HepG2 (cell line): ENCODE data around the gene MYH9. TPM values are rescaled to one million over a fixed set of nuclear protein-coding genes. Genes with fewer than 3 reads are reported as not detected.
A peak's percentile ranks its signal among the peaks of the same experiment; 100 is the strongest.

ENCODE experiments used
- AGO2 ChIP-seq: fragments of 200-400 bp; formaldehyde crosslinking; optimal IDR thresholded peaks from 2 replicates; pipeline ENCODE3; 2017; ENCODE audit warnings: mild to moderate bottlenecking, low read depth, low read length, moderate library complexity
- ATF1 ChIP-seq: IDR thresholded peaks from 2 replicates; pipeline ENCODE4 v1.6.1; 2016; ENCODE audit warnings: mild to moderate bottlenecking, control low read depth
- FOSL2 ChIP-seq: sonication (generic); formaldehyde crosslinking; IDR thresholded peaks from 2 replicates; pipeline ENCODE4 v1.4.0; 2020; ENCODE audit warnings: missing genetic modification reagents
- GFI1 ChIP-seq: sonication (generic); formaldehyde crosslinking; IDR thresholded peaks from 2 replicates; pipeline ENCODE4 v1.5.0; 2020; ENCODE audit warnings: missing genetic modification reagents, mild to moderate bottlenecking, borderline replicate concordance
- HIVEP1 ChIP-seq: sonication (generic); formaldehyde crosslinking; IDR thresholded peaks from 2 replicates; pipeline ENCODE4 v1.4.0; 2020; ENCODE audit warnings: mild to moderate bottlenecking, missing genetic modification reagents
- MEIS2 ChIP-seq: sonication (generic); formaldehyde crosslinking; IDR thresholded peaks from 2 replicates; pipeline ENCODE4 v1.9.0; 2021; ENCODE audit warnings: mild to moderate bottlenecking, missing genetic modification reagents
- NR1H2 ChIP-seq: sonication (generic); formaldehyde crosslinking; IDR thresholded peaks from 2 replicates; pipeline ENCODE4 v1.8.1; 2022; ENCODE audit warnings: low read depth, missing genetic modification reagents, borderline replicate concordance
- PAF1 ChIP-seq: IDR thresholded peaks from 2 replicates; pipeline ENCODE4 v1.6.1; 2016; ENCODE audit warnings: missing genetic modification reagents, missing compliant biosample characterization
- PAX8 ChIP-seq: sonication (generic); formaldehyde crosslinking; IDR thresholded peaks from 2 replicates; pipeline ENCODE4 v1.8.0; 2022; ENCODE audit warnings: mild to moderate bottlenecking, missing genetic modification reagents, borderline replicate concordance
- PLRG1 ChIP-seq: fragments of 450-650 bp; conservative IDR thresholded peaks from 2 replicates; pipeline ENCODE4 v1.6.1; 2016
- SIN3A ChIP-seq: IDR thresholded peaks from 2 replicates; pipeline ENCODE4 v1.6.1; 2011; ENCODE audit warnings: low read depth, mild to moderate bottlenecking, control low read depth, low read length, borderline replicate concordance
- SOX13 ChIP-seq, 3 experiments: fragments of 450-650 bp in 1 of 3; sonication (generic) in 1 of 3; formaldehyde crosslinking in 1 of 3; IDR thresholded peaks in 2 of 3; conservative IDR thresholded peaks in 1 of 3; 2 replicates each; pipeline versions ENCODE4 v1.5.0 to v1.6.1; 2016 to 2020; ENCODE audit warnings: antibody characterized with exemption in 1 of 3, mild to moderate bottlenecking in 1 of 3, missing compliant biosample characterization in 1 of 3, missing genetic modification reagents in 1 of 3, moderate library complexity in 1 of 3
- STAT5B ChIP-seq: sonication (generic); formaldehyde crosslinking; IDR thresholded peaks from 2 replicates; pipeline ENCODE4 v1.4.0; 2020; ENCODE audit warnings: missing genetic modification reagents
- TBX2 ChIP-seq: sonication (generic); formaldehyde crosslinking; IDR thresholded peaks from 2 replicates; pipeline ENCODE4 v1.5.0; 2020; ENCODE audit warnings: missing genetic modification reagents, mild to moderate bottlenecking, borderline replicate concordance
- ZFAT ChIP-seq: sonication (generic); formaldehyde crosslinking; conservative IDR thresholded peaks from 2 replicates; pipeline ENCODE4 v1.8.1; 2023; ENCODE audit warnings: missing genetic modification reagents, inconsistent platforms
- ZMYM4 ChIP-seq: sonication (generic); formaldehyde crosslinking; IDR thresholded peaks from 2 replicates; pipeline ENCODE4 v1.8.1; 2023; ENCODE audit warnings: mild to moderate bottlenecking, missing genetic modification reagents
- ZNF12 ChIP-seq: sonication (generic); formaldehyde crosslinking; IDR thresholded peaks from 2 replicates; pipeline ENCODE4 v1.5.0; 2020; ENCODE audit warnings: missing genetic modification reagents
- ZNF17 ChIP-seq: sonication (generic); formaldehyde crosslinking; IDR thresholded peaks from 2 replicates; pipeline ENCODE4 v1.5.0; 2020; ENCODE audit warnings: mild to moderate bottlenecking, missing genetic modification reagents
- ZNF530 ChIP-seq: sonication (generic); formaldehyde crosslinking; IDR thresholded peaks from 2 replicates; pipeline ENCODE4 v1.5.0; 2020; ENCODE audit warnings: low read depth, mild to moderate bottlenecking, missing genetic modification reagents
- polyA plus RNA-seq, 8 experiments: library from polyadenylated mRNA; depleted of rRNA in 3 of 8; stranded (reverse) in 7 of 8; unstranded in 1 of 8; fragments of >200 nt; fragmentation: Illumina TruSeq in 4 of 8; extraction: Trizol in 4 of 8; gene quantifications; 2 replicates each; pipeline versions ENCODE4 v1.2.1 to v1.2.3, GENCODE V29; 2011 to 2016; ENCODE audit warnings: low read depth in 4 of 8, missing spikeins in 1 of 8, mixed read lengths in 1 of 8; ENCODE audit not compliant: insufficient read depth in 1 of 8
- total RNA-seq, 5 experiments: library from RNA; depleted of rRNA; stranded (reverse); fragments of >200 nt; fragmentation: Illumina TruSeq; extraction: Trizol; gene quantifications; 2 replicates each; pipeline ENCODE4 v1.2.3, GENCODE V29; 2016; ENCODE audit warnings: low read depth in 1 of 5
- TF ChIP-seq, protein P1 (sequence below): sonication (generic); formaldehyde crosslinking; IDR thresholded peaks from 2 replicates; pipeline ENCODE4 v1.4.0; 2020; ENCODE audit warnings: missing genetic modification reagents
- TF ChIP-seq, protein P2 (sequence below): sonication (generic); formaldehyde crosslinking; IDR thresholded peaks from 2 replicates; pipeline ENCODE4 v1.5.0; 2020; ENCODE audit warnings: missing genetic modification reagents
- TF ChIP-seq, protein P3 (sequence below): IDR thresholded peaks from 2 replicates; pipeline ENCODE4 v1.6.1; 2016; ENCODE audit warnings: control low read depth
- TF ChIP-seq, protein P4 (sequence below): sonication (generic); formaldehyde crosslinking; conservative IDR thresholded peaks from 2 replicates; pipeline ENCODE4 v1.4.0; 2020; ENCODE audit warnings: missing genetic modification reagents

Gene MYH9
- total and polyA plus RNA-seq, 2 of the 13 experiments (the other 11 are each of a cell fraction or from before 2014, with no cell fraction given) = 50.7 to 98.5 TPM

DNA sequence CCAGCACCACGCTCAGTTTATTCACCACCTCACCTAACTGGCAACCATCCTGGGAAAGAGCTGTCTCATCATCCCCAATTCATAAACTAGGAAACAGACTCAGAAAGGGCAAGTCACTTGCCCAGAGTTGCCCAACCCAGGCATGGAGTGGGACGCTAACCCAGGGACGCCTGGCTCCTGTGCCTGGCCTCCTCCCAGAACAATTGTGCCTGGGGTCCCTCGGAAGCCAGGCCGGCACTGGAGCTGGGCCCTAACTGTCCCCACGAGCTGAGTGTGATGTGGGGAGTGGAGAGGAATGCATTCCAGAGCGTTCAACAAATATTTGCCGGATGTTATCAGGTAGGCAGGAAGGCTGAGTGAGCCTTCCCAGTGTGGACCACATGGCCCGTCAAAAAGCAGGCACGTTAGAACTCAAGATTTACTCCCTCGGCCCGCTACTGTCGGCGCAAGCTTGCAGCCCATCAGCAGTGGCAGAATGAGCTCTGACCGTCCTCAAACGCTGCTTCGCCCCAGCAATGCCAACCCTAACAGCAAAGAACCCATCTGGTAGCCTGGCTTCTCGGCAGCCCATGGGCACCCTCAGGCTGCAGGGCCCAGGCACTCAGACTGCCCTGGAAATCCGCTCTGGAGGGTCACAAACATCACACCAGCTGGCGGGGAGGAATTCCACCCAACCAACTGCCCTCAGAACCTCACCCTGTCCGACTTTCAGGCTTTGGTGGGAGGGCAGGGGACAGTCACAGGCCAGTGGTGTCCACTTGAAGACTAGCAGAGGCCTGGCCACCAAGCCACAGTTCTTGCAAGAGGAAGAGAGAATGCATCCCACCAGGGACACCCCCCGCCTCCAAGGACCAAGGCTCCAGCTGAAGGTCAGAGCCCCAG, 35.6 kb downstream of the MYH9 start (continued):
- TF ChIP-seq, protein P1, sequence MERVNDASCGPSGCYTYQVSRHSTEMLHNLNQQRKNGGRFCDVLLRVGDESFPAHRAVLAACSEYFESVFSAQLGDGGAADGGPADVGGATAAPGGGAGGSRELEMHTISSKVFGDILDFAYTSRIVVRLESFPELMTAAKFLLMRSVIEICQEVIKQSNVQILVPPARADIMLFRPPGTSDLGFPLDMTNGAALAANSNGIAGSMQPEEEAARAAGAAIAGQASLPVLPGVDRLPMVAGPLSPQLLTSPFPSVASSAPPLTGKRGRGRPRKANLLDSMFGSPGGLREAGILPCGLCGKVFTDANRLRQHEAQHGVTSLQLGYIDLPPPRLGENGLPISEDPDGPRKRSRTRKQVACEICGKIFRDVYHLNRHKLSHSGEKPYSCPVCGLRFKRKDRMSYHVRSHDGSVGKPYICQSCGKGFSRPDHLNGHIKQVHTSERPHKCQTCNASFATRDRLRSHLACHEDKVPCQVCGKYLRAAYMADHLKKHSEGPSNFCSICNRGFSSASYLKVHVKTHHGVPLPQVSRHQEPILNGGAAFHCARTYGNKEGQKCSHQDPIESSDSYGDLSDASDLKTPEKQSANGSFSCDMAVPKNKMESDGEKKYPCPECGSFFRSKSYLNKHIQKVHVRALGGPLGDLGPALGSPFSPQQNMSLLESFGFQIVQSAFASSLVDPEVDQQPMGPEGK (CRISPR knock-in tag) = peak; percentile 89
- TF ChIP-seq PAX8 (CRISPR knock-in tag) = no peak
- TF ChIP-seq HIVEP1 (CRISPR knock-in tag) = no peak; the same call in 1 of the 2 replicates
- TF ChIP-seq GFI1 (CRISPR knock-in tag) = peak; percentile 44; the same call in 1 of the 2 replicates
- TF ChIP-seq, protein P2, sequence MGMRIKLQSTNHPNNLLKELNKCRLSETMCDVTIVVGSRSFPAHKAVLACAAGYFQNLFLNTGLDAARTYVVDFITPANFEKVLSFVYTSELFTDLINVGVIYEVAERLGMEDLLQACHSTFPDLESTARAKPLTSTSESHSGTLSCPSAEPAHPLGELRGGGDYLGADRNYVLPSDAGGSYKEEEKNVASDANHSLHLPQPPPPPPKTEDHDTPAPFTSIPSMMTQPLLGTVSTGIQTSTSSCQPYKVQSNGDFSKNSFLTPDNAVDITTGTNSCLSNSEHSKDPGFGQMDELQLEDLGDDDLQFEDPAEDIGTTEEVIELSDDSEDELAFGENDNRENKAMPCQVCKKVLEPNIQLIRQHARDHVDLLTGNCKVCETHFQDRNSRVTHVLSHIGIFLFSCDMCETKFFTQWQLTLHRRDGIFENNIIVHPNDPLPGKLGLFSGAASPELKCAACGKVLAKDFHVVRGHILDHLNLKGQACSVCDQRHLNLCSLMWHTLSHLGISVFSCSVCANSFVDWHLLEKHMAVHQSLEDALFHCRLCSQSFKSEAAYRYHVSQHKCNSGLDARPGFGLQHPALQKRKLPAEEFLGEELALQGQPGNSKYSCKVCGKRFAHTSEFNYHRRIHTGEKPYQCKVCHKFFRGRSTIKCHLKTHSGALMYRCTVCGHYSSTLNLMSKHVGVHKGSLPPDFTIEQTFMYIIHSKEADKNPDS (CRISPR knock-in tag) = no peak
- no peak for TF ChIP-seq ZNF530 (CRISPR knock-in tag)
- no peak for TF ChIP-seq ZFAT (CRISPR knock-in tag)
- peak; percentile 60; the same call in 1 of the 2 replicates for TF ChIP-seq ZMYM4 (CRISPR knock-in tag)
- TF ChIP-seq PAF1 = no peak
- no peak for TF ChIP-seq NR1H2
- no peak for TF ChIP-seq PLRG1
- no peak for TF ChIP-seq STAT5B (CRISPR knock-in tag)
- TF ChIP-seq, protein P3, sequence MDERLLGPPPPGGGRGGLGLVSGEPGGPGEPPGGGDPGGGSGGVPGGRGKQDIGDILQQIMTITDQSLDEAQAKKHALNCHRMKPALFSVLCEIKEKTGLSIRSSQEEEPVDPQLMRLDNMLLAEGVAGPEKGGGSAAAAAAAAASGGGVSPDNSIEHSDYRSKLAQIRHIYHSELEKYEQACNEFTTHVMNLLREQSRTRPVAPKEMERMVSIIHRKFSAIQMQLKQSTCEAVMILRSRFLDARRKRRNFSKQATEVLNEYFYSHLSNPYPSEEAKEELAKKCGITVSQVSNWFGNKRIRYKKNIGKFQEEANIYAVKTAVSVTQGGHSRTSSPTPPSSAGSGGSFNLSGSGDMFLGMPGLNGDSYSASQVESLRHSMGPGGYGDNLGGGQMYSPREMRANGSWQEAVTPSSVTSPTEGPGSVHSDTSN = no peak
- TF ChIP-seq SIN3A = peak; percentile 53; the same call in 1 of the 2 replicates
- no peak for TF ChIP-seq ZNF17 (CRISPR knock-in tag)
- TF ChIP-seq SOX13 (IDR thresholded peaks at IDR 0.05) = no peak
- peak in 1 of 2 experiments; percentile 85; a peak in 2 of 4 replicates for TF ChIP-seq SOX13 (CRISPR knock-in tag; conservative IDR thresholded peaks at IDR 0.05 in 1 of 2, IDR thresholded peaks at IDR 0.05 in 1 of 2)
- TF ChIP-seq ZNF12 (CRISPR knock-in tag) = peak; percentile 48
- TF ChIP-seq AGO2 = peak; percentile 82
- no peak for TF ChIP-seq ATF1 (CRISPR knock-in tag)
- TF ChIP-seq, protein P4, sequence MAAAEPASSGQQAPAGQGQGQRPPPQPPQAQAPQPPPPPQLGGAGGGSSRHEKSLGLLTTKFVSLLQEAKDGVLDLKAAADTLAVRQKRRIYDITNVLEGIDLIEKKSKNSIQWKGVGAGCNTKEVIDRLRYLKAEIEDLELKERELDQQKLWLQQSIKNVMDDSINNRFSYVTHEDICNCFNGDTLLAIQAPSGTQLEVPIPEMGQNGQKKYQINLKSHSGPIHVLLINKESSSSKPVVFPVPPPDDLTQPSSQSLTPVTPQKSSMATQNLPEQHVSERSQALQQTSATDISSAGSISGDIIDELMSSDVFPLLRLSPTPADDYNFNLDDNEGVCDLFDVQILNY (CRISPR knock-in tag) = no peak; the same call in 1 of the 2 replicates
- peak; percentile 69; the same call in 1 of the 2 replicates for TF ChIP-seq MEIS2 (CRISPR knock-in tag)
- peak; percentile 79 for TF ChIP-seq TBX2
- TF ChIP-seq FOSL2 (CRISPR knock-in tag) = peak; percentile 85
